HG03066 (cell line): ENCODE measurements around the gene CACNA2D1.

Experiments
- ATAC-seq: cut with Tn5 transposase; IDR thresholded peaks from one replicate; pipeline ENCODE4 v1.9.1; 2021; ENCODE audit warnings: low read depth; ENCODE audit not compliant: unreplicated experiment

CACNA2D1 gene

GRCh38 chr7:82067628-82068264 is 375.8 kb downstream of the CACNA2D1 start:
- ATAC-seq = no peak

DNA sequence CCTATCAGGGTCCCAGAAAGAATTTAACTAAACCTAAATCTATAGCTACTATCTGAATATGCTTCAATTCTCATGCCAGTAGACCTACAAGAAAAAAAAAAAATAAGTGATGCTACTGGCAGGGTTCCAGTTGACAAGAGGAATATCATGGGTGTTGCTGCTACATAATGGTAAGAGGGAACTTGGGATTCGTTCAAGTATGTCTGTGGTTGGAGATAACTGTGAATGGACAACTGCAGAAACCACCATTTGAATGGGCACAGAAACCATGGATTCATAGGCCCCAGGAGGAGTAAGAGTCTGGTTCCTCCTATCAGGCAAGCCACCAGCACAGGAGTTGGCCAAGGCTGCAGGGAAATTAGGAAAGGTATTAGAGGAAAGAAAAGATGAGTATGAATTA is 386.1 kb downstream of the CACNA2D1 start:
- no peak for ATAC-seq

- no peak for ATAC-seq
These were observed 387.3 kb downstream of the CACNA2D1 start for GRCh38 chr7:82056282-82056681.

DNA sequence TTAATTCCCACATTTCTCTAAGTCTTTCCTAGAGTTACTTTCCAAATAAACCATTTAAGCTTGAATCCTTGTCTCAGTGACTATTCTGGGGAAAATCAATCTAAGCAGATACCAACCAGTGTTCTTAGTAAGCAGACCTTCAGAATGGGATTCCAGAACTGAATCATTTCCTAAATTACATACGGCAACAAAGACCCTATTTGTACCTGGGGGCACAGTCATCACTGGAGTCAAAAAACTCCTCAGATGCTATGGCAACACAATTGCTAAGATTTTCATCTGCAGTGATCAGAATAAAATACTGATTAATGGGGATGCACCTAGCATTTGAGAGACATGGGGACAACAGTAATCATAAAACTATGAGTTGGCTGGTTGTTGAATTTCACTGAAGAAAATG is 389.0 kb downstream of the CACNA2D1 start:
- ATAC-seq = no peak

DNA sequence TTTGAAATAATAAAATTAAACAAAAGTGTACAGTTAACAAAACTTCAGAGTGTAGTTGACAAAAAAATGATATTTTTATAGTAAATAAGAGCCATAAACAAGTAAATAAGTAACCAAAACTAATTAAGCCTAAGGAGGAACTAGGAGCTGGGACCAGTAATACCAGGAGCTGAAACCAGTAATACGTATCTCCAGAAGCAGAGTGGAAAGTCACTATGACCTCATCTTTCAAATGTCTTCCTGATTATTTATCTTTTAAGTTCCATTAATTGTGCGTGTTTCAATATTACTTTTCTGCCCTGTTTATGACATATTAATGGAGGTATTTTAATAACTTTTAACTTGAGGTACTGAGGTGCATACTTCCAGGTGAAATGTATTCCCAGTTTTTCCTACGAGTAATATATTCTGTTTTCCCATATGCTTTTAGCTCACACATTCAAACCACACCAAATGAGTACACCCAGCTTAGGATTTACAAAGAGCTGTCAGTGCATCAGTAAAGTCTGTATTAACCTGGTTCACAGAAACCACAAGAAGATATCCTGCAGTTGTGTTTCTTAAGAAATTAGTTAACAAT is 390.0 kb downstream of the CACNA2D1 start:
- ATAC-seq = no peak

DNA sequence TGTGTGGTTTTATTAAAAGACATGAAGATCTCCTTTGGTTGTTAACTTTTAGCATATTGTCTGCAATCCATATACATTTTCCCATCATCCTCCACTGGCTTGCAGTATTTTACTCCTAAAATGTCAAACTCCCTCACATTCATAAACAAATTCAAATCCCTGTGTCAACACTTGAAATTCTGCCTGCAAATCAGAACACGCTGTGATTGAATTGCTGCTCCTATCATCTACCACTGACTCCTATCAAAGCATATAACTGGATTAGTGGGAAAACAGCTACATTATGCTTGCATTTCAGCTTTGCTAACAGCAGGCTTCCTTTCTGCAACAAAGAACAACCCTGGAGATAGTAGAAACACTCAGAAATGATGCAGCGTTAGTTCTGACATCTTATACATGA is 392.0 kb downstream of the CACNA2D1 start:
- ATAC-seq = no peak

GRCh38 chr7:82050792-82051191 is 392.8 kb downstream of the CACNA2D1 start:
- no peak for ATAC-seq

- no peak for ATAC-seq
These were observed 393.6 kb downstream of the CACNA2D1 start for GRCh38 chr7:82049891-82050533.

DNA sequence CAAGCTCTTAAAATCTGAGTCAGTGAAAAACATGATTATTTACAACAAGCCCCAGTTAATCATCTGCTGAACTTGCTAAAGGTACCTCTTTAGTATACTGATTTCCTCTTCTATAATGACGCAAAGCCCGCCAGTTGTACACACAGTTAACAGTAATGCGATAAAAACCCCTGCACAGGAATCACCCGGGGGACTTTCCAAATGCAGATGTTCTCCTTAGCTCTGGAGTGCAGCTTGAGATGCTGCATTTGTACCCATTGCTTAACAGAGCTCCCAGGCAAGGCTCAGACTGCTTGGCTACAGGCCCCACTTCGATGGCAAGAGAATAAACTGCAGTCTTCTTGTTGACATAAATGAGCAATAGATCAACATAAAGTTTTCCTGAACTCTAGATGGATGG is 394.1 kb downstream of the CACNA2D1 start:
- no peak for ATAC-seq

- peak; percentile 67 for ATAC-seq
These were observed 399.0 kb downstream of the CACNA2D1 start for GRCh38 chr7:82044497-82045080.

GRCh38 chr7:82039621-82040020 is 404.0 kb downstream of the CACNA2D1 start:
- no peak for ATAC-seq

DNA sequence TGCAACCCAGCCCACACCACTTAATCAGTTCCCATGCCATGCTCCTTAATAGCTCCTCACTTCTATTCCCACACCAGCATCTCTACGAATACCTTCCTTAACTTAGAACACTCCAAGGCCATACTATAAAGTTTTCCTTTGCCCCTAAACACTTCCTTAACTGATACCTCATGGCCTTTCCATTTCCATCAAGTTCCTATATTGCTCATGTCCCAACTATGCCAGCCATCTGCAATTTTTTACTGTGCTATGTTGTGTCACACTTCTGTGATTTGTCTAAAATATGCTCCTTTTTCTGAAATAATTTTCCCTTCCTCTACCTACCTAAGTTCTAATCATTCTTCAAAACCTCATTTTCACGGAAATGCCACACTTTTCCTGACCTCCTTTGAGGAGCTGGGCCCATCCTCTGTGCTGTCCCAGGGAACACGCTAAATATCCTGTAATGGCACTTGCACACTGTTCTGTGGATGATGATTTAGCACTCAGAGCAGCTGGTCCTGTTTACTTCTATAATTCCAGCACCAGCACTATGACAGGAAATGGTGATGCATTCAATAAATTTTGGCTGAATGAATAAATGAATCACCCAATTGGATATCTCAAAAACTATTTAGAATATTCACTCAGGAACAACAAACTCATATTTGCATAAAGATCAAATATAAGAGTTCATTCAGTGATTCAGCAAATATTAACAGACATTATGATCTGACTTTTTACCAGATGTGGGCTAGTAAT is 407.3 kb downstream of the CACNA2D1 start:
- no peak for ATAC-seq

- no peak for ATAC-seq
These were observed 408.1 kb downstream of the CACNA2D1 start for GRCh38 chr7:82035456-82035855.

- no peak for ATAC-seq
These were observed 410.7 kb downstream of the CACNA2D1 start for GRCh38 chr7:82032901-82033300.

DNA sequence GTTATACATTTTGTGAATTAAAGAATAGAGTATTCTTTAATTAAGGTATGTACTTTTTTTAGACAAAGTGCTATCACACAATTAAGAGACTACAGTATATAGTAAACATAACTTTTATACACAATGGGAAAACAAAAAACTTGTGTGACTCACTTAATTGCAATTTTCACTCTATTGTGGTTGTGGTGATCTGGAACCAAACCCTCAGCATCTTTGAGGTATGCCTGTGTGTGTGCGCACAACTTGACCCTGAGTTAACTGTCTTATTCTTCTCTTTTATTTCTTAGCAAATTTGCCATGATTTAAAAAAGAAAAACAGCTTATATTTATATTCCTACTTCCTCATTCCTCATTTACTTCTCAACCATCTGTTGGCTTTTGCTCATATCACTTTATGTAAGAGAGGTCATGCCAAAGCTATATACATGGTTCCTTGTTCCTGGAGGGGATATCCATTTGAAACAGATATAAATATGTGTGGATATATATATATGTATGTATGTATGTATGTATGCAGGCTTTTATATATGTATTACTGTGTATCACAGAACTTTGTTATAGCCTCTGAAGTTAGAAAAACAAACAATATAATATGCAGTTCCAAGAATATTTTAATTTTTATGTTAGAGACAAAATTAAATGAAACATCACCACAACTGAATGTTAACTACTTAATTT is 414.2 kb downstream of the CACNA2D1 start:
- ATAC-seq = no peak

DNA sequence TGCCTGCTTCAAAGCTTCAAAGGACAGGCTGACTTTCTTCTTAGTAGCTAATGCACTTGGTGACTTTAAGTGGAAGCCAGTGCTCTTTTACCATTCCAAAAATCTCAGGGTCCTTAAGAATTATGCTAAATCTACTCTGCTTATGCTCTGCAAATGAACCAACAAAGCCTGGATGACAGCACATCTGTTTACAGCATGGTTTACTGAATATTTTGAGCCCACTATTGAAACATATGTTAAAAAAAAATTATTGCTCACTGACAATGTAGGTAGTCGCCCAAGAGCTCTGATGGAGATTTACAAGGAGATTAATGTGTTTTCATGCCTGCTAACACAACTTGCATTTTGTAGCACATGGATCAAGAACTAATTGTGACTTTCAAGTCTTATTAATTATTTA is 415.5 kb downstream of the CACNA2D1 start:
- ATAC-seq = no peak

DNA sequence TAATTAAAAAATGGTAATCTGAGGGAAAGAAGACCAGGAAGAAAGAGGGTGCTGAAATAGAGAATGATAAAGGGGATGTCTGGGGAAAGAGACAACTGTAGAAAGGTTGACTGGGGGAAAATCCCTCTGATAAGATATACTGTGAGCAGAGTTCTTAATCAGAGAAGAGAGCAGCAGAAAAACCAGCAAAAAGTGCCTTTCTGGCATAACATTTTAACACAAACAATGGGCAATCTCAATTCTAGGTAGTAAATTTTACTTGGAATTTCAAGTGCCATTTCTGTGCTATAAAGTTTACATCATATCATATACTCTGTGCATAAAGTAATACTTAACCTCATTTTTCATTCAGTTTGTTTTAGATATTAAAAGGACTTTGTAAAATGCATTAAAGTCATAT is 421.9 kb downstream of the CACNA2D1 start:
- ATAC-seq = no peak

DNA sequence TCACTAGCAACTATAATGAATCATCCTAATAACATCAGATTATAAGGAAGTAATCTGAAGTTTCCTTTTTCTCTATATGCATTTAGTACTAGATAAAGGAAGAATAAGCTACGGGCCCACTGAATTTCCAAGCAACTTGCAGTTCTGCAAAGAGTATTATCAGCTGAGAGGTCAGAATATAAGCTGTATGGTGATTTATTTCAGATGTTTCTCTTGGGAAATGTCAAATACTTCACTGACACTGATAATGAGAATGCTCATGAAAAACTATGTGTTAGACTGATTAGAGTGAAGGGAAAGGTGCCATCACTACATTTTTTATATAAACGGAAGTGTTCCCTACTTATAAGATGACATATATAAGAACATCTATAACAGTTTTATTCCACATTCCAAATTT is 422.5 kb downstream of the CACNA2D1 start:
- no peak for ATAC-seq

DNA sequence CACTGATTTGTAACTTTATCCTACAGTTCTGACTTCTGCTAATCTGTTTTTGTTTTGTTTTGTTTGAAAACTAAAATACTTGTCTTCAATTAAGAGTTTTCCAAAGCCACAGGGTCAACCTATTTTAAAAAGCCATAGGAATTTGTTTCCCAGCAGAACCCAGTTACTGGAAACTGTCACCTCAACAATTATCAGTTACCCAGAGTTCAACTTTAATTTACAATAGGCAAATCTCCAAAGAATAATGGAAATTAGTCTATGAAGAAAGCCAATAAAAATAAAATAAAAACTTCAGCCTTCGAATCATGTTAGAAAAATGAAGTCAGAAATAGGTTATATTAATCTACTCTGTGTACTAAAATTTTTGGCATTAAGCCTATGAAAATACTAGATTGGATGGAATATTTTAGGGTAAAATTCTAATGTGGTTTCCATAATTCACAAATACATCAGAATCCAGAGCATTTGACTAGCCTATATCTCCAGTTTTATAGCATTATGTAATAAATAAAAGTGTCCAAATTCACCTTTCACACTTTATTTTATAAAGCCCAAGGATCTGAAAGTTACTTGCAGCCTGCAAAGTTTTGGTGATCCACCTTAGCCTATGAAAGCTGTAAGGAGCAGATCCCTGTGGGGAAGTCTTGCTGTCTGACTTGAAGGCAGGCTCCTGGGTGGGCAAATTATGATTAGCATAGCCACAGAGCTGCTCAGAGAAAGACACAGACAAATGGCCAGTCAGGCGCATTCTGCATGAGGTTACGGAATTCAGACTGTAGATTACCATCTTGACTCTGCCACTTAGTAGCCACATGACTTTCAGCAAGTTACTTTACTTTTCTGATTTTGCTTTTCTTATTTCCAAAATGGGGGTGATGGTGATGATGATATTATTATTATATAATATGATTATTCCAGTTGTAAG is 423.8 kb downstream of the CACNA2D1 start:
- ATAC-seq = no peak

DNA sequence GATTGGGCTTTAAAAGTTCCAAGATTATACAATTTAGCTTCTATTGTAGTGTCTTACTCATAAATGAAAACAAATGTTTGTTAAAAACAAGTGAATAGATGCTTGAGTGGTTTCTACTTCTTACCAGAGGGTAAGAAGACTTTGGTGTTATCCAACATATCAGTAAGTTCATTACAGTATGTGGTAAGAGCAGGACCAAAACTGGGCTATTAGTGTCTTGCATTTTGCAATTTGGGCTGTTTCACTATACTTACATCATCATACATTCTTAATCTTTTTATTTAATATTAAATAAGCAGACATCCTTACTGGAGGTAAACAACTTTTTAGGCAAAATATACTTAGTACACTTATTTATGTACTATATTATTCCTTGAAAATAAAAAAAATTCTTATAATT is 425.4 kb downstream of the CACNA2D1 start:
- ATAC-seq = no peak
